Left cardiac atrium (tissue), 4 donors: ENCODE data around the gene CDCA8. TPM values are rescaled to one million over a fixed set of nuclear protein-coding genes. Genes with fewer than 3 reads are reported as not detected.

Experiments used
- ATAC-seq, 2 donors: fragments of 200-7000 bp; cut with Tn5 transposase; one replicate each; pipeline ENCODE4 v1.9.1; 2020; ENCODE audit warnings: mild to moderate bottlenecking in 2 of 2, moderate library complexity in 2 of 2
- DNase-seq: peaks from one replicate; pipeline ENCODE4 v3.0.0-alpha.2; 2020
- intact Hi-C, 2 donors: fragments of 100-400 bp; cut with DNase I; formaldehyde crosslinking; loops; one replicate each; pipeline versions ENCODE4 v1.14.1 to v1.15.1; 2022 to 2023
- long read RNA-seq: library from polyadenylated mRNA; unstranded; transcript quantifications from one replicate; pipeline ENCODE4 v2.0.0, GENCODE V29; 2021
- total RNA-seq, 2 donors: library from RNA; stranded (reverse); fragmentation: NEBNext Ultra II Directional; extraction: Animal tissue kit (Norgen Biotek cat#: 25700); gene quantifications; one replicate each; pipeline ENCODE4 v1.2.1, GENCODE V29; 2021
- donor health status: DM: no; HTN: yes; CAD: no.
- donor health status: DM: no; HTN: yes; CAD: no; lungs with severe emphysema.
- donor health status: DM: yes; HTN: yes; CAD: no.
- donor health status: Dilated cardiomyopathy.

The CDCA8 gene
- under 1 TPM; 0.24 to 0.88 TPM for total RNA-seq
- long read RNA-seq, partial matches to known transcripts: 0 of 1 reads
- long read RNA-seq, other reads (novel, unspliced or antisense): 0 of 1 reads

DNA sequence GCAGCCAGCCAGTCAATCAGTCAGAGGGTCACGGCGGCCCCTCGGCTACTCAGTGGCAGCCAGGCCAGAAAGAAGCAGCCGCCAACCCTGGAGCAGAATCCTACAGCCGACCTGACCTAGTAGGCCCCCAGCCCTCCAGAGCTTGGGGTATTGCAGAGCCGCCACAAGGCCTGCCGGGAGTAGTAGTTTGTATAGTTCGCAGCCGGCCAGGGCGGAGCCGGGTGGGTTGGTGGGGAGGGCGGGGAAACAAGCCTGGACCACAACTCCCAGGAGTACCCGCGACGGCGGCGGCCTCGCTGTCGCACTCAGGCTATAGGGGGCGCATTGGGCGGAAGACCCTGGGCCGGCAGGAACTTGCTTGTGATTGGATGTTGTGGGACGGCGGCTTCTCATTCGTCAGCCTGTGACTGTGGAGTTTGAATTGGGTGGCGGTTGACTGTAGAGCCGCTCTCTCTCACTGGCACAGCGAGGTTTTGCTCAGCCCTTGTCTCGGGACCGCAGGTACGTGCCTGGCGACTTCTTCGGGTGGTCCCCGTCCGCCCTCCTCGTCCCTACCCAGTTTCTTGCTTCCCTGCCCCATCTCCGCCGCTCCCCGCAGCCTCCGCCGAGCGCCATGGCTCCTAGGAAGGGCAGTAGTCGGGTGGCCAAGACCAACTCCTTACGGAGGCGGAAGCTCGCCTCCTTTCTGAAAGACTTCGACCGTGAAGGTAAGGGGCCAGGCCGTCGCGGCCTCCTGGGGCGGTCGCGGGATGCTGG lies at the start of gene CDCA8:
TSS of gene CDCA8 (plus strand) at position 439 of the 756 bp plus-strand sequence. CDS start at position 614, 175 bp downstream.
- intact Hi-C loops: loop anchor here in 1 of 2 donors (5.0 kb wide), 1 partner anchor 115 kb away; the partner anchor contains the start of genes C1orf122 and YRDC
- peak; percentile 98 for DNase-seq
- peak; percentile 95 to 96 for ATAC-seq

GRCh38 chr1:37647281-37647680 lies 45.0 kb upstream of the CDCA8 start:
- DNase-seq (no peak), ATAC-seq (no peak)
- intact Hi-C loops: no loop called here

- intact Hi-C loops: no loop called here
- DNase-seq: no peak
- ATAC-seq: peak; percentile 12 to 87
Observed at GRCh38 chr1:37650173-37650572, 42.1 kb upstream of the CDCA8 start.

DNA sequence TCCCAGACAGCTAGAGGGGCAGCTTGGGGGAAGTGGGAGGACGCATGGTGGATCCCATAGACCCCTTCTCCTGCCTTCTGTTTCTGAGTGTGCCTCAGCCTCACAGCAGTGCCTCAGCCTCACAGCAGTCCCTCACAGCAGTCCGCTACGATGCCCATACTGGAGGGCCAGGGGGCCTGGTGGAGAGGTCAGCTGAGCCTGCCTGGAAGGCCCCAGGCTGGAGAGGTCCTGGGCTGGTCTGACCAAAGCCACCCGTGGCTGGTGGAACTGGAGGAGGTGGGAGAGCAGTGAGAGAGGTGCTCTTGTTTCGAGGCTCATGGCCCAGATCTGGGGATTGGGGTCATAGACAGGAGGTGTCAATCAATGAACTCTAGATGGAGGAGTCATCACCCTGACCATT lies 41.6 kb upstream of the CDCA8 start:
- intact Hi-C loops: no loop called here
- ATAC-seq (no peak), DNase-seq (no peak)

- intact Hi-C loops: no loop called here
- ATAC-seq (no peak), DNase-seq (no peak)
Observed at GRCh38 chr1:37651803-37652202, 40.5 kb upstream of the CDCA8 start.

DNA sequence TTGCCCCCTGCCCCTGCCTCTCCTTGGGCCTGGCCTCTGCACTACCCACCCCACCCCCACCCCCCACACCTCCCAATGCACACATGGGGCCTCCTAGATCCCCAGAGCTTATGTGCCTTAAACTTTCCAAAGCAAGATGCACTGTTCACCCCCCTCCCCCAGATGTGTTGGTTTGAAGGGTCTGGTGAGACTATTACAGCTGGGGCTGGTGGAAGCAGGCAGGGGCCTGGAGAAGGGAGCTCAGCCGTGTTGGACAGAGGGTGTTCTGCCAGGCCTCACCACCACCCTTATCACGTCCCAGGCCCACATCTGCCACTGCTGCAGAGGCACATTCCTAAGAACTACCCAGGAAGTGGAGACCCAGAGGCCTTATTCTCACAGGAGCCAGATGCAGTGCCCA lies 39.3 kb upstream of the CDCA8 start:
- intact Hi-C loops: no loop called here
- DNase-seq: no peak
- ATAC-seq: no peak

DNA sequence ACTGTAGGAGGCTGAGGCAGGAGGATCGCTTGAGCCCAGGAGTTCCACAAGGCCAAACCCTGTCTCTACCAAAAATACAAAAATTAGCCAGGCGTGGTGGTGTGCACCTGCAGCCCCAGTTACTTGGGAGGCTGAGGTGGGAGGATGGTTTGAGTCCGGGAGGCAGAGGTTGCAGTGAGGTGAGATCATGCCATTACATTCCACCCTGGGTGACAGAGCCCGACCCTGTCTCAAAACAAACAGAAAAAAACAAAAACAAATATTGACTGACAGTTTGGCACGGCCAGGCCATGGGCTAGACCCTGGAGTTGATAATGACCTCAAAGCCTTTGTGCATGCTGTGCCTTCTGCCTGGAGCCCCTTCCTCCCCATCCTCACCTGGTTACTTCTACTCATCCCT lies 38.4 kb upstream of the CDCA8 start:
- ATAC-seq (no peak), DNase-seq (no peak)
- intact Hi-C loops: no loop called here

- no peak for ATAC-seq
- intact Hi-C loops: no loop called here
- no peak for DNase-seq
Observed at GRCh38 chr1:37655274-37655673, 37.0 kb upstream of the CDCA8 start.

DNA sequence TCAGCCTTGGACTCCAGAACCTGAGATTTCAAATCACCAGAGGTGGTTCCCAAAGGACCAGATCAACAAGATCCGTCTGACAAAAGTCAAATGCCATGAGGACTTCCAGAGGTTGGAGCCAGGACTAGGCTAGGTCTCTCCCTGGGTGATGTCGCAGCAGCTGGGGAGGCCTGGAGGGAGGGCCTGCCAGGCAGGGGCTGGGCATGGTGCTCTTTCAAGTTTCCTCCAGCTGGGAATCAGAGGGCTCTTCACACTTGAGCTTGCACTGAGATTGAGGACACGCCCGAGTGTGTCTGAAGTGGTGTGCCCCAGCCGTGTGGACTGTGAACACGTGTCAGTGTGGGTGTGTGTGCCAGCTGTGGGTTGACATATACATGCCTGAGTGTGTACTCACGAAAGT lies 36.3 kb upstream of the CDCA8 start:
- intact Hi-C loops: no loop called here
- DNase-seq (no peak), ATAC-seq (no peak)

DNA sequence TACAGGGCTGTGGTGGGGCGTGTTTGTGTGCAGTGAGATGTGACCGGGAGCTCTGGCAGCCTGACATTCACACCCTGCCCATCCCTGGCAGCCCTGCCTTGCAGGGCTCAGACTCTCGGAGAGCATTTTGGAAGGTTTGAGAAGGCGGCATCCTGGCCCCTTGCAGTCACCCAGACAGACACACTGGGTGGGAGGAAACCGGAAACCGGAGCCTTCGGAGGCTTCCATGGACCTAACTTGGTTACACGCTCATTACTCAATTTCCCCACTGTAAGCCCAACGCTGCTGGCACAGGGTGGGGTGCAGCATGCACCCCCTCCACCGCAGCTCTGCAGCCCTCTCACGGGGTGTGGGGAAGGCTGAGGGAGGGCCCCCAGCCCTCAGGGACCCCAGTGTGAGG lies 35.4 kb upstream of the CDCA8 start:
- no peak for DNase-seq
- ATAC-seq: no peak
- intact Hi-C loops: no loop called here

DNA sequence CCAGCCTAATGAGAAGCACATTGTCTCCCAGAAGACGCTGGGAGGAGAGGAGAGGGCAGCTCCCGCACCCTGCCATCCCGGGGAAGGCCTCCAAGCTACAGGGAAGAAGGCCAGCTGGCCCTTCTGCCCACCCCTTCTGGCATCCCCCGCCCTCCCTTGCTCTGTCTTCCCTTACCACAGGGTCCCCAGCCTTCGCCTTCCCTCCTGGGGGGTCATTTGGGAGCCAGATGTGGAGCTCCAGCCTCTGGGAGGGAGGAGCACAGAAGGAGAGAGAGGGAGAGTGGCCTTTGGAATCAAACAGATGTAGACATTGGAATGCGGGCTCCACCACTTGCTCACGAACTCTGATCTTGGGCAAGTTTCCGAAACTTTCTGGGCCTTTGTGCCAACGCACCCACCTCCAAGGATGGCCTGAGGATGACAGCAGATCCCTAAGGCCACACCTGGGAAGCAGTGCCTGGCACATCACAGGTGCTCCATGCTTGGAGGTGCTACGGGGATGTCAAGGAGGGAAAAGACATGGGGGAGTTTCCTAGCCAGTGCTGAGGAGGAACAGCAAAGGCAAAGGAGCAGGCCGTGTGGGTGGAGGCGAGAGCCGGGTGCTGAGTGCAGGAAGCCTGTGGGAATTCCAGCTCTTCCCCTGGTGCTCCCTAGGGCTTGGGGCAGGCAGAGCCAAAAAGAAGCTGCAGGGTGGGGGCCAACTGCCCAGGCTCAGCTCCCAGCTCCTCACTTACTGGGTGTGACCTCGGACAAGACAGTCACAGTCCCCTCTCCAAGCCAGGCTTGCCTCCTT lies 34.5 kb upstream of the CDCA8 start:
- ATAC-seq (no peak), DNase-seq (no peak)
- intact Hi-C loops: no loop called here

- no peak for DNase-seq
- ATAC-seq: no peak
- intact Hi-C loops: no loop called here
Observed at GRCh38 chr1:37658486-37658885, 33.8 kb upstream of the CDCA8 start.

DNA sequence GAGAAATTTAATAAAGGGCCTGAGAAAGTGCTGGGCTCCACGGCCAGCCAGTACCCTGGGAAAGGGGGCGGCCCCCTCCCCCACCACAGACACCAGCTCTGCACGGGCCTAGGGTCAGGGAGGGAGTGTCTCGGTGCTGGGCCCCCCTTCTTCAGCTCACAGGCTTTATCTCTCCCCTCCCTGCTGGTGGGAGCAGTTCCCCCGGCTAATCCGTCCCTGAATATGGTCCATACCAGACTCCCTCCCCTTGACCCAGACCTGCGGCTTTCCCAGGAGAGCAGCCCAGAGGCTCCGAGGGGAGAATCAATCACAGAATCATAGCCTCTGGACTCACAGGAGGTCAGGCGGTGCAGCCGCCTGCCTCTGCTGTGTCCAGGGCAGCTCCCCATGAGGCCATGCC lies 31.7 kb upstream of the CDCA8 start:
- DNase-seq: no peak
- intact Hi-C loops: no loop called here
- ATAC-seq: no peak

DNA sequence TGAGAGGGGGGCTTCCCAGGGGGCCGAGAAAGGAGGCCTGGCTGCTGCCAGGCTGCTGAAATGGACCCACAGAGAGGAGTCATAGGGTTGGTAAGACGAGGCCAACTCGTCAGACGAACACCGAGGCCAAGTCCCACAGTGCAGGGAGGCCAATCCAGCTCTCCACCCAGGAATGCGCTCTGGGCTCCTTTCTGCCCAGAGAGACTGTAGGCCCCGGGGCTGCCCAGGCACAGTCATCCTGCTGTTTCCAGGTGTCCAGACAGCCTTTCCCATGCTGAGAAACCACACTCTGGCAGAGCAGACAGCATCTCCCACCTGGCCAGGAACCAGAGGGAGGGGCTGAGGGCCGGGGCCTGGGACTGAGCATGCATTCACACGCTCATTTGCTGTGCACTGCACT lies 30.9 kb upstream of the CDCA8 start:
- intact Hi-C loops: no loop called here
- no peak for ATAC-seq

GRCh38 chr1:37662031-37662755 lies 30.1 kb upstream of the CDCA8 start:
- intact Hi-C loops: no loop called here
- DNase-seq (no peak), ATAC-seq (no peak)

More for the DNA sequence above, 30.9 kb upstream of the CDCA8 start:
- DNase-seq: no peak

GRCh38 chr1:37663426-37664000 lies 28.8 kb upstream of the CDCA8 start:
- no peak for ATAC-seq
- no peak for DNase-seq
- intact Hi-C loops: no loop called here

DNA sequence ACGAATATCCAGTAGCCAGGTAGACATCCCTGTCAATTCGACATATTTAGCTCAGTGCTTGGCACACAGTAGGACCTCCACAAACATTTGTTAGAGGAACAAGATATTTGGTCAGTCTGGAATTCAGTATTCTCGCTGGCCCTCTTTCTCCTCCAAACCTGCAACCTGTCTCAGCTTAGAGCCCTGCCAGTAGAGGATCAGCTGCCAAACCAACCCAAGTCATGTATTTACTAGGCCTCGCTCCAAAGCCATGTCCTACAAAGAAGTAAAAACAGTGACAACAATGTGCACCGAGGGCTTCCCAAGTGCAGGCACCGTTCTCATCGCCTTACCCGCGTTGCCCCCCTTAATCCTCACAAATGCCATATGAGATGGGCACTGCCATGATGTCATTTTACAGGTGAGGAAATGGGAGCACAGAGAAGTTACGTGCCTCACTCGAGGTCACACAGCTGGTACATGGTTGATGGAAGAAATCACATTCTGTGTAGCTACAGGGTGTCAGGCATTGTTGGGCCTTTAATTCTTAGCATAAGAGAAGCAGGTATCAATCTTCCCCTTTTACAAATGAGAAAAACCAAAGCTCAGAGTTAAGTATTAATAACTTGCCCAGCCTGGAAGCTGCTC lies 26.0 kb upstream of the CDCA8 start:
- DNase-seq (no peak), ATAC-seq (no peak)
- intact Hi-C loops: no loop called here

DNA sequence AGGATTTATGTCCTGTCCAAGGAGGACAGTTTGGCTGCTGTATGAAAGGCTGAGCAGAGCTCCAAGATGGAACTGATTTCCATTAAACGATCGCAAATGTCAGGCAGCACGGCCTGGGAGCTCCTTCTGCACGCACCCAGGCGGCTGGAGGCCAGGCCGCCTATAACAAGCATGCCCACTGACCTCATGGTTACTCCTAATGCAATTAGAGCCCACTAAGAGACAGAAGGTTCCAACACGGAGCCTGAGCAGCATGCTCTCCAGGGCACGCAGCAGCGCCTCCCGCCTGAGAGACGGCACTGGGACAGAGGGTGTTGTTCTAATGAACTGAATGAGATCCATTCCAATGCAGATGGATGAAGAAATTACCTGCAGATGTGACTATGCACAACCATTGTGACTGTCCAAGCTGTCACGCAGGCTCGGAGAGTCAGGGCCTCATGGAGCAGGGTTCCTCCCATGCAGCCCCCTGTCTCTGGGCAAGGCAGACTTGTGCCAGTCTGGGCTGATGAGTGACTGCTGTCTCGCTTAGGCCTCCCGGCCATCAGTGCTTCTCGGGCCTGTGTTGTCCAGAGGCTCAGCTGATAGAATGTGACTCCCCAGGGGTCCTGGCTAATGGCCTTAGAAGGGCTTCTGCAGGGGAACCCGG lies 25.2 kb upstream of the CDCA8 start:
- DNase-seq: no peak
- intact Hi-C loops: no loop called here
- no peak for ATAC-seq

DNA sequence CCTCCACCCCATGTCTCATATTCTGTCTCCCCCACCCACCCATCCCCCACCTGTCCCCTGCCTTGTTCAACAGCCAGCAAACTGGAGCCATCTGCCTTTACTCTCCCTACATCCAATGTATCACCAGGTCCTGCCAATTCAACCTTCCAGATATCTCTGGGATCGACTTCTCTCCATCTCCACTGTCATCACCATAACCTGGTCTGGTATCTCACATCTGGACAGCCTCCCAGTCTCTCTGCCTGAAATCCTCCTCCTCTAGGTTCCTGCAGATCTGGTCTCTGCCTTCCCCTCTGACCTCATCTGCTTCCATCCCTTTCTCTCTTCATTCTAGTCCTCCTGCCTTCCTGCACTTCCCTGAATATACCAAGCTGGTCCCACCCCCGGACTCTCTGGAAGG lies 22.2 kb upstream of the CDCA8 start:
- intact Hi-C loops: no loop called here
- DNase-seq: no peak
- ATAC-seq: no peak
